SKM-1 (cell line): Measurements from ENCODE around the gene ZNHIT3.

Source experiments
- DNase-seq: peaks from one replicate; lab custom pipeline; 2025; ENCODE audit not compliant: unreplicated experiment; lab: John Stamatoyannopoulos, UW

The ZNHIT3 gene

DNA sequence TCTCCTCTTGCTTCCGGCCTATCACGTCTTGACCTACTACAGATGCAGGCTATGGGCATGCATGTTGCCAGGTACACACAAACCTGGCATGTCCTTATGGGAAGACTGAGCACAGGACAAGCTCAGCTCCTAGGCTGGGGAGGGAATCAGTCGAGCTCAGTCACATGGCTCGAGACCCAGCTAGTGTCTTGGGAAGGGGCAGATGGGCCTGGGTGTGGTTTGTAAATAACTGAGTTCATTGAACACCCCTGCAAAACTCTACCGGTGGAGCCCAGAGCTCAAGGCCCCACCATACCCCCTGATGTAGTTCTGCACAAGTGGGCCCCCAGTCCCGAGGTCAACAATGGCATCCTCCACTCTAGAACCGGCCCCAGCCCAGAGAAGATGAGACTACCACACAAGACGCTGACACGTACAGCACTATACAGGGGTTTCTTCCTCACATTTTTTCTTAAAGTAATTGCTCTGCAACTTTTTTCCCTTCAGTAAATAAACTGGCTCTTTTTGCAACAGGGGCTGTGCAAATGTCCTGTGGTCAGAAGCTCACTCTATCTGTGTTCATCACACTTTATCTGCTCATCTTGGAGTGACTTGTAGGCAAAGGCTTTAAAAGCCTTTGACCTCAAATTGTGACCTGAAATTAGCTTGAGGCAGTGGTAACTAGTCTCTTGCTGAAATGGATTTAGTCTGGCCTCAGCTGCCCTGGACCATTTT lies 22.9 kb downstream of the ZNHIT3 start:
- no peak for DNase-seq

DNA sequence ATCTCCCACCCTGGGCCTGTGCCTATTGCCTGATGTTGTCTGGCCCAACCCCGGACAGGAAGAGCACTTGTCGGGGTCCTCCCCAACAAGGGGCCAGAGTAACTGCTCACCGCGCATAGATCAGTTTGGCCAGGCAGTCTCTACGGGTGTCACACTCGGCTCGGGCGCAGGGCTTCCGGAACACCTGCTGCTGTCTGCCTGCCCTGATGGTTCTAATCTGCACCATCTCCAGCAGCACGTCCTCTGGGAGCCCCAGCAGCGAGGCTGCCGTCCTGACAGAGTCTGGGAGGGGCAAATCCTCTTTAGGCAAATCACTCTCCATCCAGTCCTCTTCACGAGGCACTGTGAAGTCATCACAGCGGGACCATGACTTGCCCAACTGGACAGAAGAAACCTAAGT lies 24.2 kb downstream of the ZNHIT3 start:
- DNase-seq = no peak

DNA sequence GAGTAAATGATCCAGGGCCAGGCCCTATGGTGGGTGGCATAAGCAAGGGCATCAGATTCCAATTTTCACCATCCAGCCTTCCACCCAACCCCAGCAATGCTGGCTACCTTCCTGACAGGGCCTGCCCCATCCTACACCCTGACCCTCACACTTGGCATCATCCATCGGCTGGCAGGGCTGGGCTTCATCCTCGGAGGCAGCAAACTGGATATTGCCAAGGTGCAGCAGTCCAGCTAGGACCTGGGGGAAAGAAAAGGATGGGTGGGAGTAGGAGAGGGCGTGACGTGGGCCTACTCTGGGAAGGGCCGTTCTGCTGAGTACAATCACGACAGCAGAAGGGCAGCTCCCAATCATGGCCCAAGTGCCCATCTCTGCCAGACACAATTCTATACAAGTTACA lies 24.7 kb downstream of the ZNHIT3 start:
- no peak for DNase-seq

DNA sequence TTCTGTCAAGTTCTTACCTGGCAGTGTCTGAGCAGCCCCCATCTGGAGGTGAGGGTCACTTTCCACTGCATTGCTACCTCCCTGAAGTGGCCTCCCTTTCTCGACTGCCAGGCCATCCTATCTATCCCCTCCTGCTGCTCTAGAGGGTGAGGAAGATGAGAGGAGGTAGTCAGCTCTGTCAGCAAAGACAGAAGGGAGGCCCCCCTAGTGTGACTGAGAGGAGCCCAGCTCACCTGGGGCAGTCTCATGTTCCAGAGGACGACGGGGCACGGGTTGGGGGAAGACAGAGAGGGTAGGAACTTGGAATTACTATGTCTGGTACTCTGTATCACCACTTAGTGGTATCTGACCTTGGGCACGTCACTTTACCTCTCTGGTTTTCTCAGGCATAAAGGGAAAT lies 26.2 kb downstream of the ZNHIT3 start:
- no peak for DNase-seq

DNA sequence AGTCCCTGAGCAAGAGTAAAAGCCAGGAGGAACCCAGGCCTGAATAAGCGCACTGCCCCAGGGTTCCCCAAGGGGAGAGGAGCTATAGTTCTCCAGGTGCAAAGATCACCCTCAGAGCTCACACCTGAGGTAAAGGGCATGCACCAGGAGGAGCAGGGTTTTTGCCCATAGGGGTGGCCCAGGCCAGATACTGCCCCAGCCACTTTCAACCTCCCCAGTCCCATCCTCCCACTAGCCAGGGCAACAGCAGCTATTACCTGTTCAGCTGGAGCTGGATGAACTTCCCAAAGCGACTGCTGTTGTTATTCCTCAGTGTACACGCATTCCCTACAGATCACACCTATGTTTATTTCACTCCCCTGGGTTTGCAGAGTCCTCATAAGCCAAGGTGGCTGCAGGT lies 28.4 kb downstream of the ZNHIT3 start:
- no peak for DNase-seq

DNA sequence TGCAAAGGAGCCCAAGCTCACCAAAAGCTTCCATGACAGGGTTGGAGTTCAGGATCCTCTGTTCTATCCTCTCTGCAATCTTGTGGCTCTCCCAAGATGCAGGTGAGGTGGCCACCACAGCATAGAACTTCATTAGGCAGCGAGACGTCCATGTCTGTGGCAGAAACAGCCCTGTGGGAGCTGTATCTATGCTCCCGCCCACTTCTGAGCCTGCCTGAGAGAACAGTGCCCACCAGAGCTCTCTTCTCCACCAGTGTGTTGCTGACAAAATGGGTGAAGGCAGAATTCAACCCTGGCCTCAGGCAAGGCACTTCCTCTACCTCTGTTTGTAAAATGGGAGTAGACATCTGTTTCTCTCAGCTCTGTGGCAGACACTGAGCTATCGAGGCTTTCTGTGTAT lies 29.4 kb downstream of the ZNHIT3 start:
- no peak for DNase-seq

DNA sequence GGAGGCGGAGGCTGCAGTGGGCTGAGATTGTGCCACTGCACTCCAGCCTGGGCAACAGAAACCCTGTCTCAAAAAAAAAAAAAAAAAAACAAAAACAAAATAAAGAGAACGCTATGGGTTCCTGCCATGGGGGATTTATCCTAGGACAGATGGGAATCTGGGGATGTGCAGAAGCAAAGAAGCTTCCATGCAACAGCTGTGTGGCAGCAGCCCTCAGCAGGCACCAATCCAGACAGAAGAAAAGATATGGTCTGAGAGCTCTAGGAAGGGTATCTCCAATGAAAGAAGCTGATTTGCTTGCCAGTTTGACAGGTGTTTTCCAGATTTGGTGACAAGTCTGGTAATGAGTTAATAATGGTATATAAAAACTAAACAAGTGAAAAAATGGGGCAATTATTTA lies 36.6 kb downstream of the ZNHIT3 start:
- no peak for DNase-seq

DNA sequence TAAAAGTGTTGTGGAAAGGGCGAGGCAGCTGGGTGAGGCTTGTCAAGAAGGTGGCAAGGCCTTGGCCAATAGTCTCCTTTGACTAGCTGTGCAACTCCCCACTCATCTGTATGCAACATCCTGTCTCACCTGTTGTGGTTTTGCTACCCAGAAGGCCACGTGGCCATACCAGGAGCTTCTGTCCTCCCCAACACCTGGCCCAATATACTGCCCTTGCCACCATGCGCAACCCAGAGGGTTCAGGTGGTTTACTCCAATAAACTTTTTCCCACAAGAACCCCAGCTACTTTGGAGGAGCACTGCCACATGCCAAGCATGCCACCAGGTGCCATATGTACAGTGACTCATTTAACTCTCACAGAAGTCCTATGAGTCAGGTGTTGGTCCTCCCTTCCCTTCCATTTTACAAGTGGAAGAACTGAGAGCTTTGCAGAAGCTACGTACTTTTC lies 38.0 kb downstream of the ZNHIT3 start:
- no peak for DNase-seq

DNA sequence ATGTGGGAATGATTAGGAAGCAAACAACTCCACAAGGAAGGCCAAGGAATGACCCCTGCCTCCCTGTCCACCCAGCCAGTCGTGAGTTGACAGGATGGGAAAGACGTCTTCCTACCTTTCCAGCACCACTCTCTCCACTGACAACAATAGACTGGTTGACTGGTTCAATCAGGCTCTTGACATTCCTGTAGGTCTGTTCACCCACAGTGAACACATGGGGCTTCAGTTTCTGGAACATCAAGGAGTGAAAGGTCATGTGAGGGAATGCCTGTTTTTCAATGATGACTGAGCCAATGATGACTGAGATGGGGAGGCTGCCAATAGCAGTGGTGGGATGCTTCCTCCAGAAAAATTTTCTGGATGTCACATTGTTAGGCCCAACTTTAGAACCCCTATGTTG lies 38.6 kb downstream of the ZNHIT3 start:
- DNase-seq = no peak

DNA sequence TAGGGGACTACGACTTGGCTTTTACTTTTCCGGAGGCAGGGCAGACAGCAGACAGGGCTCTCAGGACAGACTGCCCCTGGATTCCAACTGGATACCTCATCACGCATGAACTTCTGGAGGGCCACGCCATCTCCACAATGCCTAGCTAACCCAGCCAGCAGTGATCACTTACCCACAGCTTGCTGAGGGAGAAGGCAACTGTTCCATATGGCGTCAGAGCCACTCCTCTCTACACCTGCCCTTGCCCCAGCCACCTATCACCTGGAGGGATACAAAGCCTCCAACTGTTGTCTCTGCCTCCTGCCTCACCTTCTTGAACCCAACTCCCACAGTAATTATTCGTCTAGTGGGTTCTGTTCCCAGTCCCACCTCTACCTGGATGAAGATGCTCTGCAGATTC lies 39.4 kb downstream of the ZNHIT3 start:
- DNase-seq = no peak

DNA sequence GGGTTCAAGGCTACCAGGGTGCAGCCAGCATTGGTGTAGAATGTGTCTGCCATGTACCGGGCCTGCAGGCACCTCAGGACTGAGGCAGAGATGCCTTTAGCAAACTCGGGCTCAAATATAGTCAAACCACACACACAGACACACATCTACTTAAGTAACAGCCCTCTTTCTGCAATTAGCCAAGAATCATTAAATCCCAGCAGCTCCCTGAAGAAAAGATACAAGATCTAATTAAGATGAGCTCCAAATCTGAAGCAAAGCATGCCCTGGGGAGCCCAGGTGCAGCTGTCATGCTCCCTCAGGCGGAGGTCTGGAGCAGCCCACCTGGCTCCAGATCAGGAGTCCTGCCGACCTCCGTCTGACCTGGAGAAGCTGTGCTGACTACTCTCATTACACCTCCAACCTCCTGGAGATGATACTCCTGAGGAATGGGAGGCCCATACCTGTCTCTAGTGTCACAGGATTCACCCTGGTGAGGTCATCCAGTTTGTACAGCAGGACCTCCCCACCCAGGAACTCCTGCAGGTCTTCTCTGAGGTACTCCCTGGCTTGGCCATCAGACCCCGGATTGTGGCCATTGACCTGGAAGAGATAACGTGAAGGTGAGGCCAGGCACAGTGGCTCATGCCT lies 41.3 kb downstream of the ZNHIT3 start:
- DNase-seq = no peak

DNA sequence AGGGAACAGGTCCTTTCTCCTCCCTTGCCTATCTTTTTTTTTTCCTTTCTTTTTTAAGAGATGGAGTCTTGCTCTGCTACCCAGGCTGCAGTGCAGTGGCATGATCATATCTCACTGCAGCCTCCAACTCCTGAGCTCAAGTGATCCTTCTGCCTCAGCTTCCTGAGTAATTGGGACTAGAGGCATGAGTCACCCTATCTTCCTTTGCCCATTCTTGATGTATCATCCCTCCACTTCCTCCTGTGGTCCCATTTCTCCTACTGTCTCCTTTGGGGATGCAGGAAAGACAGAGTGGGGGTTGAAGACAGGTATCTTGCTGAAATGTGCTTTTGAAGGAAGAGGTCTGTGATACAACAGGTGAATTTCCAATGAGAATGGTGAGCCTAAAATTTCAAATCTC lies 42.6 kb downstream of the ZNHIT3 start:
- no peak for DNase-seq

DNA sequence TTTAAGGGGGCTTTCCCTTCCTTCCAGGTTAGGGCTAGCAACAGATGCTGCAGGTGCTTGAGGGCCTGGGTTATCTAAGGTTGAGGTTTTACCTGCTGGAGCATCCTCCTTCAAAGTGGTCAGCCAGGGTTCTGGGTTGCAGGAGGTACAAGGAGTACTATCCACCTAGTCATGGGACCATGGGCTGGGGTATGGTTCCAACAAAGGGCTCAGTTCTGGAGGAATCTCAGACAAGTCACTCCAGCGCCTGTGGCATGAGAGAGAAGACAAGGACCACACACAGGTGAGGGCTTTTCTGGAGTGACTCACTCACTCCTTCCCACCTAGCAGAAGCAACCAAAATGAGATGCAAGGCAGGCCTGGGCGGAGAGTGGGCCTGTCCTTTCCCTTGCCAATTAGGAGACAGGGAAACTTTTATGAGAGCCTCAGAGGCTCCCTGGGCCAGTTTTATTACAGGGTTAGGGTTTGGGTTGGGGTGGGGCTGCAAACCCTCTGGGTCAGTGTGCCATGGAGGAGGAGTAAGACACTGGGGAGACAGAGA lies 46.0 kb downstream of the ZNHIT3 start:
- no peak for DNase-seq

DNA sequence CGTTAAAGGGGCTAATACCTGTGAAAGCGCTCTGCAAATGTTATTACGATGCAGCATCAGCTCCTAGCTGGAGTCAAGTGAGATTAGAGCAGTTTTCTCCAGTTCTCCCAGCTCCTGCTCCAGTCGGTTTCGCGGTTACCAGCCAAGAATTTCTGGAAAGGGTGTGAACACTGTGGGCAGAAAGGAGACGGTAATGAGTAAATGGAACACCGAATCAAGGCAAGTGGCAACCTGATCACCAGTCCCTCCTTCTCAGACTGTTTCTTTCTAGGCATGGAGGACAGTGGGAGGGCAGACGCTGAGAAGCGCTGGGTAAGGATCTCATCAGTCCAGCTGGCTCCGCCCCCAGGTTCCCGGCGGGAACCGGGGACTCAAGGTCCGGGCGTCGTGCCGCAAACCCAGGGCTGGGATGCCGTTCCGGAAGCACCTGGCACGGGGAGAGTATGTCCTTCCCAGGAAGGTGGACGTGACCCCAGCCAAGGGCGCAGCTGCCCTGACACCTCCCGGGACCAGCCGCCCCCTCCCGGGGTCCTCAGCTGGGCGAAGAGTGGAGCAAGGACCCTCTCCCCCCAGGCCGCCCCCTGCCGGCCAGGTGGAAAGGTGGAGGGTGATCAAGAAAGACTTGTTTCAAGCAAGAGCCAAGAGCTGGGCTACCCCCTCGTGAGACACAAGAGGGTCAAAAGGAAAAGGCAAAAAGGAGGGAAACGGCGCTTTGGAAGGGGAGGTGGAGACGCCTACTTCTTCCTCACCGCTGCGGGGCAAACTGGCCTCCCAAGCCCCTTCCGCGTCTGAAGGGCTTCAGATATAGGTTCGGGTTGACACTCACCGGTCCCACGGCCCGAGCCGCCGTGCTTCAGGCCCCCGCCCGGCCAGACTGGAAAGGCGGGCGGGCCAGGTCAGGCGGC lies 47.7 kb downstream of the ZNHIT3 start:
- no peak for DNase-seq

DNA sequence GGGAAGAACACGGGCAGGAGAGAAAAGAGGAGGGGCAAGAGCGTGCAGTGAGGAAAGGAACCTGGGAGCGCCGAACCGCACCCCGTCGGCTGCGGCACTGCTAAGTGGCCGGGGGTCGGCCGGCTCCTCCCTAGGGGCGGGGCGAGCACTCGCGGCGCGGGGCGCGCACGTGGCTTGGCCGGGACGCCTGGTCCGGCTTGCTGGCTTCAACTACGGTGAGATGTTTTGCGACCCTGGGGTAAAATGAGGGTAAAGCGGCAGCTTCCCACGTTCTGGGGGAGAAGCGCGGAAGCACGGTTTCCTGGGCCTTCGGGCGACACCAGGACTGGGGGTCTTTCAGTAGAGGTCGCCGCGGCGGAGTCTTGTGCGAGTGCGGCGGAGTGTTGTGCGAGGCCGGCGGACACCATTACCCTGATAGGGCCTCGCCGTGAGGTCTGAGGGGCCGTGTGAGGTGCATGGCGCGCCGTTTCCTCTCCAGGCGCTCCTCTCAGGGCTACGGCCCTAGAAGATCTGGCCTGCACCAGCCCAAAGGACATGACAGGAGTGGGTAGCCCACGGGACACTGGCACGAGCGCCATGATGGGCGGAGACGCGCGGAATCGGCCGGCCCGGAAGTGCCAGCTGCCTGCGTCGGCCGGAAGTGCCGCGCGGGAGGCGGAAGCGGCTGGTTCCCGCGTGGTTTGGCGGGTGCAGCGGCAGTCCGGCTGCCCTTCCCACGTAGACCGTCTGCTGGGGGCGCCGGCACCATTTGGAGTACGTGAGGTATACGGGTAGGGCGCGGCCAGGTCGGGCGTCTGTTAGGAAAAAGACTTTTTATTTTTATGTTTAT lies 48.6 kb downstream of the ZNHIT3 start, which contains the start of the genes MYO19 and PIGW:
Gene MYO19, minus strand, starts transcription at position 29 of the 829 bp plus-strand sequence. CDS start 2,330 bp downstream, outside the sequence.
Gene PIGW, plus strand, starts transcription at position 148 of the 829 bp plus-strand sequence. CDS start 2,115 bp downstream, outside the sequence.
- peak; percentile 93 for DNase-seq

DNA sequence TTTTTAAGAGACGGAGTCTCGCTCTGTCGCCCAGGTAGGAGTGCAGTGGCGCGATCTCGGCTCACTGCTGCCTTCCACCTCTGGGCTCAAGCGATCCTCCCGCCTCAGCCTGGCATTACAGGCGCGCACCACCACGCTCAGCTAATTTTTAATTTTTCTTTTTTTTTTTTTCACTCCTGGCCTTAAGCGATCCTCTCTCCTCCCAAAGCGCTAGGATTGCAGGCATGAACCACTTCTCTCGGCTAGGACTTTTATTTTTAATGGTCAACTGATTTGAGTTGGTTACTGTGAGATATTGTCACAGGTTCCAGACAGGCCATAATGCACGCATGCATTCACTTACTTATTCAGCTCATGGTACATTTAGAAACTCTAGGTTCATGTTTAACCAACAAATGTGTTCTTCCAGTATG lies 49.2 kb downstream of the ZNHIT3 start:
- no peak for DNase-seq

DNA sequence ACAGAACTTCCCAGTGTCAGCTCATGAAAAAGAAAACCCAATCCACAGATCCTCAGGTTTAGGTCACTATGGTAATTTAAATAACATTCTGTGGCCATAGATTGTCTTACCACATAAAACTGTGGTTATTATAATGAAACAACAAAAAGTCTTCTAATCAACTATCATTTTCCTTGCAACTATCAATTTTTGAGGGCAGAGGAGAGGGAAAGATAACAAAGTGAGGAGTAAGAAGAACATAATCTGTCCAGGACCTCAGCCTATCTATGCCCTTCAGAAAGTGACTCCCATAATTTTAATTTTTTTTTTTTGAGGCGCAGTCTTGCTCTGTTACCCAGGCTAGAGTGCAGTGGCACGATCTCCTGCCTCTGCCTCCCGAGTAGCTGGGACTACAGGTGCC lies 54.2 kb downstream of the ZNHIT3 start:
- DNase-seq = no peak

DNA sequence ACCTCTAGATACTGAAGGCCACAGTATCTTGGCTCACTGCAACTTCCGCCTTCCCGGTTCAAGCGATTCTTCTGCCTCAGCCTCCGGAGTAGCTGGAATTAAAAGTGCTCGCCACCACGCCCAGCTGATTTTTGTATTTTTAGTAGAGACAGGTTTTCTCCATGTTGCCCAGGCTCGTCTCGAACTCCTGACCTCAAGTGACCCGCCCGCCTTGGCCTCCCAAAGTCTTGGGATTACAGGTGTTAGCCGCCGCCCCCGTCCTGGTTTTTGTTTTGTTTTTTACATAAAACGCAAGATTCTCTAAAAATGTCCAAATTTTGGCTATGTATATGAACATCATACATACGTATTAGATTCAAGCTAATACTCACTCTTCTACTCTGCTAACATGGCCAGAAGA lies 56.3 kb downstream of the ZNHIT3 start:
- DNase-seq = no peak

DNA sequence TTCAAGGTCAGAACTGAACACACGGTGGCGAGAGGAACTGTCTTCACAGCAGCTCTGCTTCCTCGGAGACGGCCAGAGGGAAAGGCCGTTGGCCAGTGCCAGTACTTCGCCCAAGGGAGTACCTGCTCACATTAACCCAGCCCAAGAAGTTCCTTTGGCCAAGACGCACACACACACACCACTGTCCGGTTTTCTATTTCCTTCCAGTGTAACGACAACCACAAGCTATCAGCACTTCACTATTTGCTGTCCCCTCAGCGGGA lies 57.5 kb downstream of the ZNHIT3 start:
- peak; percentile 38 for DNase-seq

DNA sequence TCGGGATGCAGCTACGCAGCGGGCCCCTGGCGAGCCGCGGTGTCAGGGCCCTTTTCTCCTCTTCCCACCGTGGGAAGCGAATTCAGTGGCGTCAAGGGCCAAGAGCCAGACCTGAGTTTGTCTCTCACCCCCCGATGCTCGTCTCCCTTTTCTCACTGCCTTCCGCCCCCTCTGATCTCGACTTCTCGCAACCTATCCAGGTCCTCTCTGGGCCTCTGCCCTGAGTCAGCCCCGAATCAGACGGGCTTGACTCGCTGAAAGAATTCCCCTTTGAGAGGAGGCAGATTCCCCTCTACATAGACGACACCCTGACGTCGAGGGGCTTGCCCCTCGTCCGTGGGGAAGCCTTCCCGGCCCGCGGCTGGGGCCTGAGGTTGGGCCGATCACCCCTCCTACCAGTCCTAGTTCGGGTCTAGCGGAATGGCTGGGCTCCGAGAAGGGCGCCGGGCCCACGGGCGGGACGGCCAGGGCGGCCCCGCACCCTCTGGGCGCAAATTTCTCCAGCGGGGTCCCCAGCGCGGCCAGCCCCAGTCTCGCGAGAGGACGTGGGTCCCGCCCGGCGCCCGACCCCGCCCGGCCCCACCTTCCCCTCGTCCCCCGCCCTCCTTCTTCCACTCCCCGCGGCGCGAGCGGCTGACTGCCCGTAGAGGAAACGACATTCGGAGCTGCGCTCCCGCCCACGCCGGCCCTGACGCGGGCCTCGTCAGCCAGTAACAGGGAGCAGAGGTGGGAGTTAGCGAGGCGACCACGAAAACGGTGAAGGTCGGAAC lies 58.0 kb downstream of the ZNHIT3 start, which contains the start of gene GGNBP2:
Gene GGNBP2, plus strand, starts transcription at position 613 of the 770 bp plus-strand sequence. CDS start 806 bp downstream, outside the sequence.
- peak; percentile 75 for DNase-seq
